H1 (cell line): ENCODE results near the gene LRRC2. TPM values are rescaled to one million over a fixed set of nuclear protein-coding genes. Genes with fewer than 3 reads are reported as not detected.

Experiments
- CTCF ChIA-PET: fragments of 300-600 bp; sonication (Branson Sonifier 250); formaldehyde crosslinking; loops from one replicate; lab custom pipeline; 2021; ENCODE audit not compliant: partially characterized antibody; lab: Charles Lee
- POLR2A ChIA-PET: fragments of 300-600 bp; sonication (Branson Sonifier 250); formaldehyde crosslinking; loops from one replicate; lab custom pipeline; 2021; ENCODE audit warnings: inconsistent platforms; ENCODE audit not compliant: partially characterized antibody; lab: Charles Lee
- DNase-seq, 2 experiments: peaks; one replicate each; pipeline versions ENCODE4 v3.0.0 to v3.0.0-alpha.2; 2010 to 2022; ENCODE audit warnings: low spot score in 2 of 2, low read depth in 1 of 2, mixed read lengths in 1 of 2
- FAIRE-seq: peaks from 2 replicates; lab custom pipeline; 2011; peaks lifted over from hg19 to GRCh38; lab: Jason Lieb, UNC
- H2AFZ ChIP-seq: 2 replicates; pipeline ENCODE4 v1.8.1; 2012; ENCODE audit warnings: low read length, inconsistent platforms
- H2AK5ac ChIP-seq: 2 replicates; pipeline ENCODE4 v1.6.1; 2013; ENCODE audit warnings: low read depth, low read length
- H2BK120ac ChIP-seq: replicated peaks from 2 replicates; pipeline ENCODE3; 2013; ENCODE audit warnings: low read depth, low read length, inconsistent platforms
- H2BK12ac ChIP-seq: 2 replicates; pipeline ENCODE4 v1.6.1; 2013; ENCODE audit warnings: low read depth, low read length
- H2BK15ac ChIP-seq: 2 replicates; pipeline ENCODE4 v1.6.1; 2013; ENCODE audit warnings: low read length
- H2BK20ac ChIP-seq: 2 replicates; pipeline ENCODE4 v1.6.1; 2013; ENCODE audit warnings: low read length
- H2BK5ac ChIP-seq: 2 replicates; pipeline ENCODE4 v1.6.1; 2013; ENCODE audit warnings: low read depth, low read length
- H3K14ac ChIP-seq: 2 replicates; pipeline ENCODE4 v1.6.1; 2013; ENCODE audit warnings: inconsistent platforms; ENCODE audit not compliant: insufficient read length
- H3K18ac ChIP-seq: 2 replicates; pipeline ENCODE4 v1.6.1; 2013; ENCODE audit warnings: low read length; ENCODE audit errors: extremely low read depth
- H3K23ac ChIP-seq: 2 replicates; pipeline ENCODE4 v1.6.1; 2013; ENCODE audit warnings: inconsistent platforms; ENCODE audit not compliant: insufficient read length
- H3K23me2 ChIP-seq: 2 replicates; pipeline ENCODE4 v1.6.1; 2013; ENCODE audit warnings: low read depth, low read length
- H3K27ac ChIP-seq: 2 replicates; pipeline ENCODE4 v1.6.1; 2011; ENCODE audit warnings: low read depth, low read length, inconsistent platforms
- H3K27me3 ChIP-seq, 4 experiments: replicated peaks in 1 of 4; 1 replicate in 1 of 4; 2 replicates in 3 of 4; pipeline versions ENCODE4 v1.6.1 to v1.8.1; 2011 to 2013; ENCODE audit warnings: low read length in 3 of 4, mild to moderate bottlenecking in 3 of 4, inconsistent platforms in 2 of 4, mixed read lengths in 2 of 4, moderate library complexity in 1 of 4; ENCODE audit not compliant: control insufficient read depth in 3 of 4, insufficient read depth in 3 of 4; ENCODE audit errors: extremely low read depth in 1 of 4
- H3K36me3 ChIP-seq, 4 experiments: 2 replicates each; pipeline versions ENCODE4 v1.6.1 to v1.8.1; 2011 to 2013; ENCODE audit warnings: mild to moderate bottlenecking in 4 of 4, low read length in 3 of 4, moderate library complexity in 2 of 4, control low read depth in 1 of 4, inconsistent platforms in 1 of 4; ENCODE audit not compliant: insufficient read depth in 4 of 4, control insufficient read depth in 2 of 4
- H3K4ac ChIP-seq: replicated peaks from 2 replicates; pipeline ENCODE3; 2013; ENCODE audit warnings: low read length, low read depth, mixed read lengths, inconsistent platforms; ENCODE audit not compliant: insufficient read length
- H3K4me1 ChIP-seq, 4 experiments: replicated peaks in 1 of 4; 1 replicate in 1 of 4; 2 replicates in 3 of 4; pipeline versions ENCODE4 v1.6.1 to v1.8.1; 2011 to 2013; ENCODE audit warnings: low read length in 3 of 4, inconsistent platforms in 2 of 4, mixed read lengths in 1 of 4; ENCODE audit not compliant: insufficient read depth in 4 of 4, control insufficient read depth in 3 of 4
- H3K4me2 ChIP-seq, 2 experiments: 2 replicates each; pipeline versions ENCODE4 v1.6.1 to v1.8.1; 2011 to 2013; ENCODE audit warnings: low read depth in 2 of 2, low read length in 2 of 2, control low read depth in 1 of 2, inconsistent platforms in 1 of 2, mild to moderate bottlenecking in 1 of 2; ENCODE audit not compliant: insufficient read depth in 1 of 2
- H3K4me3 ChIP-seq, 4 experiments: fragments of 200-600, 300-600 bp in 1 of 4; sonication (generic), shearing (Covaris generic), sonication (Bioruptor Twin) in 1 of 4; 2 replicates each; pipeline versions ENCODE4 v1.5.1 to v1.8.1; 2011 to 2016; ENCODE audit warnings: low read length in 4 of 4, low read depth in 3 of 4, control low read depth in 2 of 4, inconsistent platforms in 2 of 4, mild to moderate bottlenecking in 2 of 4, mixed read lengths in 1 of 4, moderate library complexity in 1 of 4; ENCODE audit not compliant: insufficient read depth in 2 of 4; ENCODE audit errors: extremely low read depth in 1 of 4
- H3K56ac ChIP-seq: replicated peaks from 2 replicates; pipeline ENCODE3; 2013; ENCODE audit warnings: low read depth, mild to moderate bottlenecking, mixed read lengths, low read length, inconsistent platforms; ENCODE audit not compliant: insufficient read length
- H3K79me1 ChIP-seq: 2 replicates; pipeline ENCODE4 v1.6.1; 2013; ENCODE audit warnings: low read depth, low read length, control low read depth
- H3K79me2 ChIP-seq, 2 experiments: 2 replicates each; pipeline versions ENCODE4 v1.6.1 to v1.8.1; 2012 to 2013; ENCODE audit warnings: low read length in 2 of 2, mild to moderate bottlenecking in 2 of 2, inconsistent platforms in 1 of 2; ENCODE audit not compliant: insufficient read depth in 2 of 2, control insufficient read depth in 1 of 2
- H3K9ac ChIP-seq, 4 experiments: replicated peaks in 1 of 4; 1 replicate in 1 of 4; 2 replicates in 3 of 4; pipeline versions ENCODE4 v1.6.1 to v1.8.1; 2011 to 2013; ENCODE audit warnings: low read depth in 3 of 4, low read length in 3 of 4, control low read depth in 2 of 4, mild to moderate bottlenecking in 2 of 4, moderate library complexity in 2 of 4, inconsistent platforms in 1 of 4; ENCODE audit errors: extremely low read depth in 1 of 4
- H3K9me3 ChIP-seq, 2 experiments: 2 replicates each; pipeline versions ENCODE4 v1.6.1 to v1.8.1; 2012 to 2013; ENCODE audit warnings: mild to moderate bottlenecking in 2 of 2, moderate library complexity in 2 of 2, control low read depth in 1 of 2, inconsistent platforms in 1 of 2, low read depth in 1 of 2, low read length in 1 of 2, mixed read lengths in 1 of 2; ENCODE audit not compliant: insufficient read depth in 2 of 2
- H4K20me1 ChIP-seq, 2 experiments: replicated peaks in 1 of 2; 2 replicates each; pipeline versions ENCODE3 to v1.8.1; 2011 to 2013; ENCODE audit warnings: inconsistent platforms in 2 of 2, low read length in 2 of 2, mild to moderate bottlenecking in 1 of 2; ENCODE audit not compliant: insufficient read depth in 2 of 2, control insufficient read depth in 1 of 2
- H4K5ac ChIP-seq: 2 replicates; pipeline ENCODE4 v1.6.1; 2013; ENCODE audit warnings: low read length, low read depth, mixed read lengths, inconsistent platforms; ENCODE audit not compliant: insufficient read length
- H4K8ac ChIP-seq: 2 replicates; pipeline ENCODE4 v1.8.0; 2013; ENCODE audit warnings: mild to moderate bottlenecking, moderate library complexity, low read length, inconsistent platforms; ENCODE audit not compliant: insufficient read depth; ENCODE audit errors: extremely low read depth
- H4K91ac ChIP-seq: replicated peaks from 2 replicates; pipeline ENCODE3; 2013; ENCODE audit warnings: low read length, mixed read lengths, inconsistent platforms; ENCODE audit not compliant: insufficient read length
- BACH1 ChIP-seq: IDR thresholded peaks from 2 replicates; pipeline ENCODE4 v1.6.1; 2012; ENCODE audit warnings: low read length, improper control_type of control experiment
- CHD1 ChIP-seq: IDR thresholded peaks from 2 replicates; pipeline ENCODE4 v1.6.1; 2012; ENCODE audit warnings: low read depth, low read length, improper control_type of control experiment
- CTBP2 ChIP-seq: IDR thresholded peaks from 2 replicates; pipeline ENCODE4 v1.7.0; 2011; ENCODE audit warnings: borderline replicate concordance, mild to moderate bottlenecking, moderate library complexity, mixed read lengths, low read length; ENCODE audit not compliant: insufficient read depth, insufficient read length
- GABPA ChIP-seq: IDR thresholded peaks from 2 replicates; pipeline ENCODE4 v1.6.1; 2011; ENCODE audit warnings: mild to moderate bottlenecking, low read length, moderate library complexity, borderline replicate concordance; ENCODE audit not compliant: insufficient read depth
- HDAC2 ChIP-seq, 2 experiments: fragments of 300-600 bp in 1 of 2; sonication (generic) in 1 of 2; IDR thresholded peaks; 2 replicates each; pipeline ENCODE4 v1.6.1; 2011 to 2012; ENCODE audit warnings: low read depth in 2 of 2, low read length in 2 of 2, mild to moderate bottlenecking in 2 of 2, moderate library complexity in 2 of 2, borderline replicate concordance in 1 of 2, inconsistent platforms in 1 of 2
- HDAC6 ChIP-seq: IDR thresholded peaks from one replicate; pipeline ENCODE4 v1.7.1; 2012; ENCODE audit warnings: low read depth, mild to moderate bottlenecking, inconsistent platforms, low read length, moderate library complexity
- KDM1A ChIP-seq: fragments of 200-600, 300-600 bp; sonication (generic); IDR thresholded peaks from 2 replicates; pipeline ENCODE4 v1.7.1; 2016; ENCODE audit warnings: mild to moderate bottlenecking, low read length, borderline replicate concordance
- NANOG ChIP-seq: IDR thresholded peaks from 2 replicates; pipeline ENCODE4 v1.6.1; 2011; ENCODE audit warnings: low read length, low read depth, mild to moderate bottlenecking, inconsistent platforms; ENCODE audit not compliant: insufficient read depth, poor library complexity, severe bottlenecking
- SRF ChIP-seq: IDR thresholded peaks from 2 replicates; pipeline ENCODE4 v1.6.1; 2011; ENCODE audit warnings: mild to moderate bottlenecking, low read depth, low read length, moderate library complexity
- WGBS, 2 experiments: shearing (Covaris generic) in 1 of 2; methylation state at CpG; one replicate each; pipeline versions ENCODE4 v1.1.6 to v1.1.7; 2013 to 2015; ENCODE audit warnings: low lambda C conversion rate in 2 of 2, mixed read lengths in 2 of 2, inconsistent platforms in 1 of 2, low coverage in 1 of 2, missing lambda C conversion rate in 1 of 2; ENCODE audit not compliant: insufficient replicate concordance in 2 of 2, insufficient coverage in 1 of 2, insufficient read length in 1 of 2; ENCODE audit errors: extremely low coverage in 1 of 2, missing lambda C conversion rate in 1 of 2; 5-methylcytosine and 5-hydroxymethylcytosine counted together
- polyA plus RNA-seq, 7 experiments: library from polyadenylated mRNA; depleted of rRNA in 3 of 7; stranded (reverse) in 5 of 7; unstranded in 2 of 7; fragments of >200 nt in 5 of 7; fragments of 200-250 nt in 2 of 7; gene quantifications; 1 replicate in 5 of 7; 2 replicates in 1 of 7; 4 replicates in 1 of 7; pipeline versions ENCODE4 v1.2.1 to v1.2.3, GENCODE V29; 2011 to 2013; ENCODE audit warnings: missing spikeins in 2 of 7, mixed read lengths in 2 of 7
- total RNA-seq: library from RNA; stranded (reverse); fragmentation: NEBNext Ultra II Directional; extraction: Animal tissue kit (Norgen Biotek cat#: 25700); gene quantifications from 2 replicates; pipeline ENCODE4 v1.2.1, GENCODE V29; 2021
- TF ChIP-seq, protein P1 (sequence below): IDR thresholded peaks from 2 replicates; pipeline ENCODE4 v1.6.1; 2012; ENCODE audit warnings: low read length, inconsistent platforms

LRRC2 gene
- total and polyA plus RNA-seq, 2 of the 8 experiments (the other 6 are each of a cell fraction or from before 2014, with no cell fraction given): 1.4 to 6.4 TPM

GRCh38 chr3:46516521-46516920 is 49.6 kb downstream of the LRRC2 start:
- Histone ChIP-seq H4K20me1 (no peaks in the 10 kb centered on the region), H3K23ac (no peak overlapping the region), H3K9me3 (no peaks in the 10 kb centered on the region), H3K36me3 (no peaks in the 10 kb centered on the region), H3K4me3 (no peak overlapping the region), H2BK120ac (no peak overlapping the region), H3K4me2 (no peak overlapping the region), H4K8ac (no peak overlapping the region), H3K14ac (no peak overlapping the region), H2AK5ac (no peak overlapping the region), H2BK15ac (no peak overlapping the region), H3K27ac (no peak overlapping the region), H4K91ac (no peak overlapping the region), H2BK20ac (no peak overlapping the region), H3K27me3 (no peaks in the 10 kb centered on the region), H2AFZ (no peak overlapping the region), H3K79me2 (no peaks in the 10 kb centered on the region), H2BK12ac (no peak overlapping the region), H3K4ac (no peak overlapping the region), H2BK5ac (no peak overlapping the region), H3K18ac (no peak overlapping the region), H3K9ac (no peak overlapping the region), H3K79me1 (no peaks in the 10 kb centered on the region), H3K4me1 (no peaks in the 10 kb centered on the region), H4K5ac (no peak overlapping the region), H3K23me2 (no peaks in the 10 kb centered on the region), H3K56ac (no peak overlapping the region)
- no peak for DNase-seq
- TF ChIP-seq BACH1 (no peak), KDM1A (no peak), CHD1 (no peak), CTBP2 (no peak), GABPA (no peak), HDAC2 (IDR thresholded peaks at IDR 0.05; ENCODE audit: borderline replicate concordance in 1 of 2, low read depth in 2 of 2, low read length in 2 of 2) (no peak), HDAC6 (no peak), SRF (no peak), NANOG (no peak)
- TF ChIP-seq, protein P1, sequence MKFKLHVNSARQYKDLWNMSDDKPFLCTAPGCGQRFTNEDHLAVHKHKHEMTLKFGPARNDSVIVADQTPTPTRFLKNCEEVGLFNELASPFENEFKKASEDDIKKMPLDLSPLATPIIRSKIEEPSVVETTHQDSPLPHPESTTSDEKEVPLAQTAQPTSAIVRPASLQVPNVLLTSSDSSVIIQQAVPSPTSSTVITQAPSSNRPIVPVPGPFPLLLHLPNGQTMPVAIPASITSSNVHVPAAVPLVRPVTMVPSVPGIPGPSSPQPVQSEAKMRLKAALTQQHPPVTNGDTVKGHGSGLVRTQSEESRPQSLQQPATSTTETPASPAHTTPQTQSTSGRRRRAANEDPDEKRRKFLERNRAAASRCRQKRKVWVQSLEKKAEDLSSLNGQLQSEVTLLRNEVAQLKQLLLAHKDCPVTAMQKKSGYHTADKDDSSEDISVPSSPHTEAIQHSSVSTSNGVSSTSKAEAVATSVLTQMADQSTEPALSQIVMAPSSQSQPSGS: no peak
- POLR2A ChIA-PET: interaction anchor here (0.6 to 2.2 kb wide), 3 partner anchors 9 to 57 kb away, joined by 3 to 6 read pairs (median 6); no protein-coding TSS in a partner anchor
- CTCF ChIA-PET: interaction anchor here (0.5 to 3.7 kb wide), 4 partner anchors 28 to 242 kb away, joined by 3 to 14 read pairs (median 3); no protein-coding TSS in a partner anchor
- FAIRE-seq: no peak
- WGBS, 2 experiments: 86% methylated on average over 4 of the region's 4 CpGs; no CpG with 5 or more reads in 1 of the 2 experiments
